Kidney tubule cell (primary cell): Measurements from ENCODE around the gene STYXL1.
"Not testable (repeated sequence)": the region's sequence is repeated elsewhere in the genome, so short reads cannot be mapped to it uniquely, and the experiment has no call there.

ENCODE experiments used
- DNase-seq: peaks from one replicate; pipeline ENCODE4 v3.0.0-alpha.2; 2018; ENCODE audit warnings: low spot score

STYXL1 gene

DNA sequence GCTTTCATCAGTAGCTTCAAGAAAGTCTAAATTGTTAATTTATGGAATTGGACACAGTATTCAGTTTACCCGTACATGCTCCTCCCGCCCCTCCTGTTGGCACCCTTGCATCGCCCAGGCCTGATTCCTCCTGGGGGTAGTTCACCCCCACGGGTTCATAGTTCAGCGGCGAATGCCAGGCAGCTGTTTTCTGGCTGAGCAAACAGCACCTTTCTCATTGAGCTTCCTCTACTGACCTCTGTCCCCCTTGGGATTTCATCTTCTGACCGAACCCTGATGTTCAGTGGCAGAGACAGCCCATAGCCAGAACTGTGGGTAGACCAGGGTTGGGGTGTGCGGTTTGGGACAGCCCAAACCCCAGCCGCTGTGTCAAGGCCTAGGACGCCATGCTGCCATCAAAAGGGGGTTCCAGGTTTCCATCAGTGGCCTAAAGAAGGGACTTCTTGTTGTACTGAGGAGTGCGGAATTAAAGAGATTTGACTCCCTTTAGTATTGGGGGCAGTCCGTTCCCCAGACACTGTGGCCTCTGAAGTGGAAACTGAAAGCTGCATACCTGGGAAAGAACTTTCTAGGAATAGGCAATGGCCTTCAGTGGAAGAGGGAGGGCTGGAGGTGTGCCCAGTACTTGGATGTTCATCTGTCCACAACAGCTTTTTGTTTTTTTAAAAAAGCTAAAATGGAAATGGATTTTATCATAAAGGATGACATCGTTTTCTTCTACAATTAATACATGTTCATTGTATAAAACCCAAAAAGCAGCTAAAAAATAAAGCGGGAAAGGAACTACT lies 19.1 kb upstream of the STYXL1 start:
- DNase-seq, result no peak

DNA sequence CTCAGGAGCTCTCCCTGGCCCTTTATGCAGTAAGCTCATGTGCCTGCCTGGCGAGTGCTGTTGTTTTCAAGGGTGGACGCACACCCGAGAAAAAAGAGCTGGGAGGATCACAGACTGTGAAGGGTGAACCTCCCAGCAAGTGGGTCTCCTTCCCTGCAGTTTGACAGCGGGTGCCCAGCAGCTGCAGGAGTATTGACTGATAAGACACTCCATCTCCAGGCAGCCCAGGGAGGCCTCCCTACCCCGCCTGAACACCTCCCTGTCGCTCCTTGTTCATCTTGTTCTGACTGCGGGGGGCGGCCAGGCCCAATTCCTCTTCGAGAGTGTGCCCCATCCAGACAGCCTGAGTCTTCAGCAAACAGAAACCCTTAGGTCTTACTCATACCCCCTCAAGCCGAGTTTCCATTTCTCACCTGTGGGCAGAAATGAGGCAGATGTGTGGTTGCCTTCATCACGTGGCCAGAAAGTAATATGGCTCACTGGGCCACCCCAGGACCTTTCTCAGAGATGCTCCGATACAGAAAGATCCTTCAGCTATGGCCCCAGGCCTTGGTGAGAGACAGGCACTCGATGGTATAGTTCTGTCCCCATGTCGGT lies 17.3 kb upstream of the STYXL1 start:
- no peak for DNase-seq

- no peak for DNase-seq
Observed at GRCh38 chr7:76064208-76064970, 16.6 kb upstream of the STYXL1 start.

DNA sequence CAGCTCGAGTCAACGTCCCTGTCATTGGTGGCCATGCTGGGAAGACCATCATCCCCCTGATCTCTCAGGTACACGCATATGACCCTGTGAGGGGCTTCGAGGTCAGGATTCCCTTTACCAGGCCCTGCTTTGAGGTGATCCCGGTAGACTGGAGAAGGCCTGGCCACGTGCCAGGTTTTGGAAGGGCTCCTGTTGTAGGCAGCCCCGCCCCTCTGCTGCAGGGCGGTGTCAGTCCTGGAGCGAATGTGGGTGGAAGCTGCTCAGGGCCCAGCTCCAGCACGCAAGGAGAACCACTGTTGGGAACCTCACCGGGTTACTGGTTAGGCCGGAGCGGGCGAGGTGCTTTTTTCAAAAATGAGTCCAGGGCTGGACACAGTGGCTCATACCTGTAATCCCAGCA lies 15.7 kb upstream of the STYXL1 start:
- DNase-seq, result no peak

- DNase-seq, result no peak
Observed at GRCh38 chr7:76063114-76063513, 15.3 kb upstream of the STYXL1 start.

DNA sequence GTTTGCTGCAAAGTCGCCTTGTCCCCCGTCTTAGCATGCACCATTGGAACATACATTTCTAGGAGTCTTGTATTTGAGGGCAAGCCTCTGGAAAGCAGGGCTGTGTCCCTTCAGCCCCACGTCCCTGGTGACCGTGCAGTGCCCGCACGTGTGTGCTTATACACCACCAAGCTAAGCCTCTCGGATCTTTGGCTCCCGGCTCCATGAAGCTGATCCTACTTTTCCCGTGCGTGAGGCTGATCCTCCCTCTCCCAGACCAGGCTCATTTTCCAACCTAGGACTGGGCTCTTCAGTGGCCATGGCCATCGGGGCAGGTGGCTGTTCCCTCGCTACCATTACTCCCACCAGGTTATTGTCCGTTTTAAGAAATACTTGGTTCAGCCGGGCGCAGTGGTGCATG lies 14.5 kb upstream of the STYXL1 start:
- no peak for DNase-seq

GRCh38 chr7:76060842-76061241 lies 13.0 kb upstream of the STYXL1 start:
- no peak for DNase-seq

DNA sequence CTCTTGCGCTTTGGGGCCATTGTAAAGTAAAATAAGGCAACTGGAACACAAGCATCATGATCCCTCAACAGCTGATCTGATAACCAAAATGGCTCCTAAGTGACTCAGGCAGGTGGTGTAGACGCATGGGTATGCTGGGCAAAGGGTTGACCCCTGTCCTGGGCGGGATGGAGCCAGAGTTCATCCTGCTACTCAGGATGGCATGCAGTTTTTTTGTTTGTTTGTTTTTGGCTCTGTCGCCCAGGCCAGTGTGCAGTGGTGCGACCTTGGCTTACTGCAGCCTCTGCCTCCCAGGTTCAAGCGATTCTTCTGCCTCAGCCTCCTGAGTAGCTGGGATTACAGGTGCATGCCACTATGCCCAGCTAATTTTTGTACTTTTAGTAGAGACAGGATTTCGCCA lies 10.9 kb upstream of the STYXL1 start:
- not testable (repeated sequence) for DNase-seq

DNA sequence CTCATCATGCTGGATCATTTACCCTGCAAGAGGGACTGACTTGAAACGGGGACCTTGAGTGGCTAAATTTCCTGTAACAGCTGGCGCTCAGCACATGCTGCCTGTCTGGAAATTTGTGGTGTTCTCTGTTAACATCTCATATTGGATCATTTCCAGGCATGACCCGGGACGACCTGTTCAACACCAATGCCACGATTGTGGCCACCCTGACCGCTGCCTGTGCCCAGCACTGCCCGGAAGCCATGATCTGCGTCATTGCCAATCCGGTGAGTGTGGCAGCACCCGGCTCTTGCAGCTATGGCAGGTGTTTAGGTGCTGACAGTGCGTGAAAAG lies 10.0 kb upstream of the STYXL1 start:
- DNase-seq, result no peak

DNA sequence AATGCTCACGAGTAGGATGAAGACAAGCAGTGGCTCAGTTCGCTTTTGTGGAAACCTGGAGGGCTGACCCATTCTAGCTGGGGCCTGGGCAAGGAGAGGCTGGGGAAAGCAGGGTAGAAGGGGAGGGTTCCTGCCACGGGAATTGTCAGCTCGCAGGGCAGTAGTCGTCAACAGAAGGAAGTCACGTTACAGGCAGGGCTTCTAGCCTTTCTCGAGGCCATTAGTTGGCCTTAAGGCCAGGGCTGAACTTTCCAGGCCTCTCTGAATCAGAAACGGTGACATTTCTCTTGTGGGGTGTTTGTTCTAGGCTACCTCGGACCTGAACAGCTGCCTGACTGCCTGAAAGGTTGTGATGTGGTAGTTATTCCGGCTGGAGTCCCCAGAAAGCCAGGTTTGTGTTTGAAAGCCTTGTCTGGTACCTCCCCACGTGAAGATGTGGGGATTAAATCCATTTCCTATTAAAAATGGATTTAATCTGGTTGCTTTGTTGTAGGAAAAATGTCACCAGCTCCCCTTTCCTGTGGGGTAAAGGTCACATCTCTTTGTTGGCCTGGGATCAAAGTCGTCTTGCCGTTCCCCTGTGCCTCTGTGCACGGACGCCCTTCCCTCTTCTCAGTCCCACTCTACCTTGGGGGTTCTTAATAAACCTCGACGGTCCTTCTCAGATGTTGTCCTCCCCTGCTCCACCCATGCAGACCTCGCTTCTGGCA lies 9.5 kb upstream of the STYXL1 start:
- DNase-seq, result no peak

DNA sequence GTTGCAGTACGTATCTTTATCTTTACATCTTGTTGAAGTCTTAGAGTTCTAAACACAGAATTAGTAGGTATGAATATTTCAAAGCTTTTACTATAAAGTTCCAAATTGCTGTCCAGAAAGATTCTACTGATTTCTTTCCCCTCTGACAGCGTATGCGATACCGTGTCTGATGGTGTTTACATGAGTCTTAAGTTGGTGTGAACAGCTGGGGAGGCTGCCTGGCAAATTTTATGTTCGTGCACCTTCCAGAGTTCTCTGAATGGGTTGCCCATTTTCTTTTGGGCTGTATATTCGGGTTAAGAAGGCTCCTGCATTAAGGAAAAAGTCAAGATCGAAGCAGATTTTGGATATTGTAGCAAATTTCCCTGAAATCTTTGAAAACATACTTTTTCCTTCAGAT lies 8.4 kb upstream of the STYXL1 start:
- DNase-seq, result no peak

DNA sequence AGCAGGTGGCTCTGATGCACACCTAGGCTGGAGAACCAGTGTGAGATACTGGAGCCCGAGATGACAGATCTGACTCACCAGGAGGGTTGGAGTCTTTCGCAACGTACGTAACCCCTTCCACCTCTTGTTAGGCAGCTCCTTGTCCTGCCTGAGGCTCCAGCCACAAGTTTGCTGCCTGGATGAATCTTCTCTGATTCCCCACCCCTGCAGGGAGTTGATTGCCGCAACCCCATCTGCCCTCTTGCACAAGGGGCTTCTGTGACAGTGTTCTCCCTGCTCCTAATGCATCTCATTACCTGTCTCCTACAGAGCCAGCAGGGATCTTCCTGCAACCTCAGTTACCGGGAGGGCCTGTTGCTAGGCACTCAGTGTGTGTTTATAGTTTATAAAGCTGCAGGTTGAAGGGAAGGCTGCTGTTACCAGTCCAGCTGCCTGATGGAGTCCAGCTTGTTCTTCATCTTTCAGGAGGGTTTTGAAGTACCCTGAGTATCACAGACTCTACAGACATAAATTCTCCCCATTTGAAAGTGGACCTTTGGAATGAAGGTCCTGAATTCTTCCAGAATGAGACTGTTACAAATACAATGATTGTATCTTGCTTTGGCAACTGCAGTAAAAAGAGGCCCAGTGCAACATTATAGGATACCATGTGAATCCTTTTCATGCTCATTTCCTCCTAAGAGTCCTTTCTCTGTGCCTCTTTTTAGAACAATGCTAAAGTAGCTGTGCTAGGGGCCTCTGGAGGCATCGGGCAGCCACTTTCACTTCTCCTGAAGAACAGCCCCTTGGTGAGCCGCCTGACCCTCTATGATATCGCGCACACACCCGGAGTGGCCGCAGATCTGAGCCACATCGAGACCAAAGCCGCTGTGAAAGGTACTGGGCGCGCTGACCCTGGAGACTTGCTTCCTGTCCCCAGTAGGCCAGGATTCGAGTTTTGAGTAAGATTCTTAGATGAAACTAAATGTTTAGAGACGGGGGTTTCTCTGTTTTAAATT lies 6.6 kb upstream of the STYXL1 start:
- peak; percentile 68 for DNase-seq

- DNase-seq, result no peak
Observed at GRCh38 chr7:76053461-76053860, 5.7 kb upstream of the STYXL1 start.

- not testable (repeated sequence) for DNase-seq
Observed at GRCh38 chr7:76052681-76053080, 4.9 kb upstream of the STYXL1 start.

DNA sequence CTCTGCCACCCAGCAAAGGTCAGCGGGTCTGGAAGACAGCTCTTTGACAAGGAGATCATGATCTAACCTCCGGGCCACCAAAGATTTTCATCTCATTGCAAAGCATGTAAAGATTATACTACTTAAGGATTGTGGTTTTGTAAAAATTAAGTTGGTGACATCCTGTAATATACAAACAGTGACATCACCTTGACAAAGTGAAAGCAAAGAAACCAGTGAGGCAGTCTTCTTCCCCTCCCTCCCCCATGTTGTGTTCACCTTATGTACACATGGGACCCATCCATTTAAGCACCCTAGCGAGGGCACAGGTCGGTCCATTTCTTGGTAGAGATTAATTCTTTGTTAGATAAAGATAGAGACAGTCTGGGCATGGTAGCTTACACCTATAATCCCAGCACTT lies 4.0 kb upstream of the STYXL1 start:
- DNase-seq, result peak; percentile 21

GRCh38 chr7:76050545-76050944 lies 2.7 kb upstream of the STYXL1 start:
- DNase-seq, result no peak

- peak; percentile 22 for DNase-seq
Observed at GRCh38 chr7:76049295-76049694, 1.5 kb upstream of the STYXL1 start.

GRCh38 chr7:76048668-76048988 lies 828 bp upstream of the STYXL1 start:
- peak; percentile 53 for DNase-seq

DNA sequence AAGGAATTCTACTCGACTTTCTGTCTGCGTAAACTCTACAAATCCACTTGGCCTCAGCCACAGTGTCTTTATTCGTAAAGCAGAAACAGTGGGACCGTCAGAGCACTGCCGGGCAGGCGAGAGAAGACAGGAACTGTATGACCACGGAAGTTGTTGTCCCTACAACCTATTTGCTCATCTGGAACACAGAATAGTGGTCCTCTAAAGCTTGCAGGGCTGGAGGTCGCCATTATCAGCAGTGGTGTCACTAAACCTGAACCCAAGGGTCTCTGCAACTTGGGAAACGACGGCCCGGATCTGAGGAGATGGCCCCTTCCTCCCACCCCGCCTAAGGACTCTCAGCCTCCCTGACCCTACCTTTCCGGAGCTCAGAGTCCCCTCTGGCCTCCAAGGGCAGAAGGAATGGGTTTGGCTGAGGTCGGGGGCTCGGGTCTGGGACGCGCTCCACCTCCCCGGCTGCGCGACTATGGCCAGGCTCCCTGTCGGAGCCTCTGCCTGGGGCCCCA lies 442 bp downstream of the STYXL1 start:
- peak; percentile 15 for DNase-seq

- no peak for DNase-seq
Observed at GRCh38 chr7:76044375-76044865, 3.4 kb downstream of the STYXL1 start.

DNA sequence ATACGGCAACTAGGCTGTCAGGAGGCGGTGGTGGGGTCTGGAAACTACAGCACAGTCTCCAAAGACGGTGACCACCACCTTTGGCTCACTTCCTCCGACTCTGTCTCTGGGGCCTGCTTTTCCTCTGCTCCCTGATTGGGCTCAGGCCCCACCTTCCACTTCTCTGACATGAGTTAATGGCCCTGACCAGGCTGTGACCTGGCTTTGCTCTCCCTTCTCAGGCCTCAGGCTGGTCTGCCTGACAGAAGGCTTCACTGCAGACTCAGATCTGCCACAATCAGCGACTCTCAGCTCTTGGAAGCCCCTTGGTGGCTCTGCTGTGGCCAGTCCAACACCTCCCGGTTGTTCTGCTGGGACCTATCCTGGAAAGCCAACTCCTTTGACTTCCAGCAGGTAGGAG lies 7.7 kb downstream of the STYXL1 start:
- DNase-seq, result no peak
